ENCODE measurements around the gene CXCL16. TPM values are rescaled to one million over a fixed set of nuclear protein-coding genes. Genes with fewer than 3 reads are reported as not detected.

The CXCL16 gene
- total and polyA plus RNA-seq, 10 of the 15 experiments (the other 5 are each of a cell fraction or from before 2014, with no cell fraction given) = 0.15 to 2.2 (median 0.65) TPM

GRCh38 chr17:4721203-4722135 is 18.3 kb downstream of the CXCL16 start (continued):
- TF ChIP-seq IKZF2 (IDR thresholded peaks at IDR 0.05) (no peak), HCFC1 (IDR thresholded peaks at IDR 0.05; ENCODE audit: low read length) (no peak), TCF12 (IDR thresholded peaks at IDR 0.05; ENCODE audit: low read depth, low read length) (peak; percentile 51; the same call in 1 of the 2 replicates), NKRF (conservative IDR thresholded peaks at IDR 0.05) (no peak), NR2C2 (IDR thresholded peaks at IDR 0.05; ENCODE audit: borderline replicate concordance, control insufficient read depth, insufficient read length, low read depth) (no peak), STAT3 (IDR thresholded peaks at IDR 0.05; ENCODE audit: low read depth, low read length) (no peak), RFX5 (IDR thresholded peaks at IDR 0.05; ENCODE audit: low read depth, low read length) (no peak), ZBED1 (IDR thresholded peaks at IDR 0.05; ENCODE audit: borderline replicate concordance) (0 out of 2 replicates have a peak, but pooled peaks have one; percentile 34), RAD51 (IDR thresholded peaks at IDR 0.05) (no peak), CBFB (IDR thresholded peaks at IDR 0.05; ENCODE audit: low read depth) (peak; percentile 72; the same call in 1 of the 2 replicates), PRDM15 (CRISPR knock-in tag; IDR thresholded peaks at IDR 0.05) (no peak), CBX5 (IDR thresholded peaks at IDR 0.05; ENCODE audit: low read depth) (no peak), RCOR1 (conservative IDR thresholded peaks at IDR 0.05; ENCODE audit: low read depth, low read length) (no peak), LARP7 (IDR thresholded peaks at IDR 0.05) (no peak)
- TF ChIP-seq, protein P1, sequence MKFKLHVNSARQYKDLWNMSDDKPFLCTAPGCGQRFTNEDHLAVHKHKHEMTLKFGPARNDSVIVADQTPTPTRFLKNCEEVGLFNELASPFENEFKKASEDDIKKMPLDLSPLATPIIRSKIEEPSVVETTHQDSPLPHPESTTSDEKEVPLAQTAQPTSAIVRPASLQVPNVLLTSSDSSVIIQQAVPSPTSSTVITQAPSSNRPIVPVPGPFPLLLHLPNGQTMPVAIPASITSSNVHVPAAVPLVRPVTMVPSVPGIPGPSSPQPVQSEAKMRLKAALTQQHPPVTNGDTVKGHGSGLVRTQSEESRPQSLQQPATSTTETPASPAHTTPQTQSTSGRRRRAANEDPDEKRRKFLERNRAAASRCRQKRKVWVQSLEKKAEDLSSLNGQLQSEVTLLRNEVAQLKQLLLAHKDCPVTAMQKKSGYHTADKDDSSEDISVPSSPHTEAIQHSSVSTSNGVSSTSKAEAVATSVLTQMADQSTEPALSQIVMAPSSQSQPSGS (IDR thresholded peaks at IDR 0.05; ENCODE audit: low read length) = no peak; the same call in 1 of the 2 replicates
- TF ChIP-seq, protein P2, sequence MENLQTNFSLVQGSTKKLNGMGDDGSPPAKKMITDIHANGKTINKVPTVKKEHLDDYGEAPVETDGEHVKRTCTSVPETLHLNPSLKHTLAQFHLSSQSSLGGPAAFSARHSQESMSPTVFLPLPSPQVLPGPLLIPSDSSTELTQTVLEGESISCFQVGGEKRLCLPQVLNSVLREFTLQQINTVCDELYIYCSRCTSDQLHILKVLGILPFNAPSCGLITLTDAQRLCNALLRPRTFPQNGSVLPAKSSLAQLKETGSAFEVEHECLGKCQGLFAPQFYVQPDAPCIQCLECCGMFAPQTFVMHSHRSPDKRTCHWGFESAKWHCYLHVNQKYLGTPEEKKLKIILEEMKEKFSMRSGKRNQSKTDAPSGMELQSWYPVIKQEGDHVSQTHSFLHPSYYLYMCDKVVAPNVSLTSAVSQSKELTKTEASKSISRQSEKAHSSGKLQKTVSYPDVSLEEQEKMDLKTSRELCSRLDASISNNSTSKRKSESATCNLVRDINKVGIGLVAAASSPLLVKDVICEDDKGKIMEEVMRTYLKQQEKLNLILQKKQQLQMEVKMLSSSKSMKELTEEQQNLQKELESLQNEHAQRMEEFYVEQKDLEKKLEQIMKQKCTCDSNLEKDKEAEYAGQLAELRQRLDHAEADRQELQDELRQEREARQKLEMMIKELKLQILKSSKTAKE (IDR thresholded peaks at IDR 0.05; ENCODE audit: low read depth, poor library complexity, severe bottlenecking) = no peak
- TF ChIP-seq, protein P3, sequence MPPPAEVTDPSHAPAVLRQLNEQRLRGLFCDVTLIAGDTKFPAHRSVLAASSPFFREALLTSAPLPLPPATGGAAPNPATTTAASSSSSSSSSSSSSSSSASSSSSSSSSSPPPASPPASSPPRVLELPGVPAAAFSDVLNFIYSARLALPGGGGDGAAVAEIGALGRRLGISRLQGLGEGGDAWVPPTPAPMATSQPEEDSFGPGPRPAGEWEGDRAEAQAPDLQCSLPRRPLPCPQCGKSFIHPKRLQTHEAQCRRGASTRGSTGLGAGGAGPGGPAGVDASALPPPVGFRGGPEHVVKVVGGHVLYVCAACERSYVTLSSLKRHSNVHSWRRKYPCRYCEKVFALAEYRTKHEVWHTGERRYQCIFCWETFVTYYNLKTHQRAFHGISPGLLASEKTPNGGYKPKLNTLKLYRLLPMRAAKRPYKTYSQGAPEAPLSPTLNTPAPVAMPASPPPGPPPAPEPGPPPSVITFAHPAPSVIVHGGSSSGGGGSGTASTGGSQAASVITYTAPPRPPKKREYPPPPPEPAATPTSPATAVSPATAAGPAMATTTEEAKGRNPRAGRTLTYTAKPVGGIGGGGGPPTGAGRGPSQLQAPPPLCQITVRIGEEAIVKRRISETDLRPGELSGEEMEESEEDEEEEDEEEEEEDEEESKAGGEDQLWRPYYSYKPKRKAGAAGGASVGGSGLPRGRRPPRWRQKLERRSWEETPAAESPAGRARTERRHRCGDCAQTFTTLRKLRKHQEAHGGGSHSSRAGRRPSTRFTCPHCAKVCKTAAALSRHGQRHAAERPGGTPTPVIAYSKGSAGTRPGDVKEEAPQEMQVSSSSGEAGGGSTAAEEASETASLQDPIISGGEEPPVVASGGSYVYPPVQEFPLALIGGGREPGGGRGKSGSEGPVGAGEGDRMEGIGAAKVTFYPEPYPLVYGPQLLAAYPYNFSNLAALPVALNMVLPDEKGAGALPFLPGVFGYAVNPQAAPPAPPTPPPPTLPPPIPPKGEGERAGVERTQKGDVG (CRISPR knock-in tag; IDR thresholded peaks at IDR 0.05) = no peak

Data from GM12878 (cell line).